Prostate gland (tissue), 1 donor: ENCODE results near the gene CUL4B.
A peak's percentile ranks its signal among the peaks of the same experiment; 100 is the strongest.

Experiments used
- POLR2A ChIP-seq: fragments of 450-650 bp; IDR thresholded peaks from one replicate; pipeline ENCODE4 v1.6.1; 2016; ENCODE audit warnings: antibody characterized with exemption, mild to moderate bottlenecking
- POLR2AphosphoS5 ChIP-seq: sonication (generic); formaldehyde crosslinking; IDR thresholded peaks from one replicate; pipeline ENCODE4 v1.6.1; 2017; ENCODE audit warnings: antibody characterized with exemption

DNA sequence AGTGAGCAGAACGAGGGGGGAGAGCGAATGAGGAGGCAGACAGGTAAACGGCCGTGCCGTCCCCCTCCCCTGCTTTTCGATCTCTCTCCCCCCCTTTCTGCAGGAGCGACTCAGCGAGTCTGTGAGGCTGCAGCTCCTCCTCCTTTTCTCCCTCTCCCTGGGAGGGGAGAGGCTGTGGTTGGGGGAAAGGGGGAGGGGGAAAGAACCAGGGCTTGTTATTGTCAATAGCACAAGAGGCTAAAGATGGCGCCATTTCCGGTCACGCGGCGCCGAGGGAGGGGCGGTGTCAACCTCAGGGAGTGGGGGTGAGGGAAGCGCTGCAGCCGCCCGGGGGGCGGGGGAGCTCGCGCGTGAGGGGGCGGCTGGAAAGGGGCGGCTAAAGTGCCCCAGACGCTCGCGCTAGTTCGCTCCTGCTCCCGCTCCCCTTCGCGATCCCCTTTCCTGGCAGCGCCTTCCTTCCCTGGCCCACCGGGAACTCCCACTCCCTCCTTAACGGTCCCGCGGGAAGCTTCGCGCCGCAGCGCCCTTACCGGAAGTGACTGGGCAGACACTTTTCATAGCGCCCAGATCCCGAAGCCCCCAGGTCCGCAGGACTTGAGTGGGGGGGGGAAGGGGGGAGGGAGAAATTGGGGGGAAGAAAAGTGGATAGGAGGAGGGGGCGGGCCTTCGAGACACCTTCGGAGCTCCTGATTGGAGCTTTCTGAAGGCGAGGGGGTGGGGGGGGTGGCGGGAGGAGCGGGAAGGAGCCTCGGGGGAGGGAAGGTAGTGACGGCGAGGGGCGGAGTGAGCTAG, at the start of gene CUL4B:
- peak; percentile 49 for TF ChIP-seq POLR2A
- peak; percentile 81 for TF ChIP-seq POLR2AphosphoS5
